Stomach (tissue), 4 donors: ENCODE measurements around the gene NRAP.

Experiments
- CTCF ChIP-seq, 7 experiments: fragments of 450-650 bp in 4 of 7; fragments of 200-600 bp in 3 of 7; sonication (generic) in 3 of 7; IDR thresholded peaks; one replicate each; pipeline ENCODE4 v1.5.1; 2016 to 2019; ENCODE audit warnings: antibody characterized with exemption in 7 of 7, control low read depth in 2 of 7, mild to moderate bottlenecking in 1 of 7
- EP300 ChIP-seq: sonication (generic); formaldehyde crosslinking; IDR thresholded peaks from one replicate; pipeline ENCODE4 v1.6.1; 2017; ENCODE audit warnings: antibody characterized with exemption
- POLR2A ChIP-seq, 4 donors: fragments of 450-650 bp; IDR thresholded peaks; one replicate each; pipeline ENCODE4 v1.6.1; 2016; ENCODE audit warnings: antibody characterized with exemption in 4 of 4, control low read depth in 2 of 4, mild to moderate bottlenecking in 1 of 4, moderate library complexity in 1 of 4
- POLR2AphosphoS5 ChIP-seq, 3 donors: sonication (generic); formaldehyde crosslinking; IDR thresholded peaks; one replicate each; pipeline ENCODE4 v1.6.1; 2016; ENCODE audit warnings: antibody characterized with exemption in 3 of 3

DNA sequence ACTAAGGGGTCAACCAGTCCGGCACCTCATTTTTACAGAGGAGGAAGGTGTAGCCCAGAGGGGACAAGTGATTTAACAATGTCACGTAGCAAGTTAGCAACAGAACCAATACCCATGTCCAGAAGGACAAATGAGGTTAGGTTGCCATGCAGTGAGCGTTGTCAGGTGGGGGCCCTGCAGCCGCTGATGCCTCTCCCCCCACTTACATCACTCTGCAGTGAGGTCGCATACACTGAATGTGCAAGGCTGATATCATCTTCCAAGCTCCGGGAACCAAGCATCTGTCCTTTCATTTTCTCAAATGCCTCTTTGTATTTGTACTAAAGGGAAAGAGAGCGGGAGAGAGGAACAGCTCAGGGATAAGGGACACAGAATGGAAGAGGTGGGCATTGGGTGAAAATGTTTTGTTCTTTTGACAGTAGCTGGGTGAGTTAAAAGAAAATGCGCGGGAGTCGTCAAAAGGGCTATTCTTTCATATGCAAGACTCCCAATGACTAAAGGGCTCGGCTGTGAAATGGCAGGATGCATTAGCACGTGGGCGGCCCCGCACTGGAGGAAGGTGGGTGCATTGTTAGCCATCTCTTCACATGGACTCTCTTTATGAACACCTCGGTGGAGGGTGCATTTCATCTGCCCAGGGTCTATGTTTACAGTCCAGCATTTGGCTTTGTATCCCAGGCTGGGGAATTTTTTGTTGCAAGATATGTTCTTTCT, 49.7 kb downstream of the NRAP start:
- TF ChIP-seq POLR2A (IDR thresholded peaks at IDR 0.05) (no peak), CTCF (IDR thresholded peaks at IDR 0.05) (no peak), POLR2AphosphoS5 (IDR thresholded peaks at IDR 0.05) (no peak), EP300 (no peak)
